SK-MEL-5 (cell line): Measurements from ENCODE around the gene SGO2. TPM values are rescaled to one million over a fixed set of nuclear protein-coding genes. Genes with fewer than 3 reads are reported as not detected.

Experiments used
- DNase-seq: peaks from one replicate; pipeline ENCODE4 v3.0.0-alpha.2; 2016; ENCODE audit warnings: low read depth, low spot score
- in situ Hi-C: cut with HindIII; loops from 2 replicates; pipeline ENCODE4 v1.10.0; 2016; ENCODE audit warnings: low sequenced_read_pairs, high pct_unique_total_duplicates, low pct_unique_long_range_greater_than_20kb
- total RNA-seq: library from RNA; depleted of rRNA; stranded (reverse); fragments of >200 nt; shearing (Covaris generic); gene quantifications from 2 replicates; pipeline ENCODE4 v1.2.3, GENCODE V29; 2014

SGO2 gene
- total RNA-seq, 1 experiment from 2014 or later = 9.1 TPM

- no peak for DNase-seq
- in situ Hi-C loops = no loop called here
These were observed 60.0 kb downstream of the SGO2 start, which contains the start of gene AOX1 for GRCh38 chr2:200585730-200586643. AOX1 (plus strand) TSS chr2:200586014; CDS start chr2:200586109, 95 bp downstream.

GRCh38 chr2:200586644-200586975 lies 60.6 kb downstream of the SGO2 start:
- DNase-seq = no peak
- in situ Hi-C loops = no loop called here

- in situ Hi-C loops = no loop called here
- no peak for DNase-seq
These were observed 61.1 kb downstream of the SGO2 start for GRCh38 chr2:200587007-200587616.

GRCh38 chr2:200588076-200588678 lies 62.2 kb downstream of the SGO2 start:
- in situ Hi-C loops = no loop called here
- DNase-seq = no peak

GRCh38 chr2:200590090-200590489 lies 64.1 kb downstream of the SGO2 start:
- in situ Hi-C loops = no loop called here
- DNase-seq = no peak

GRCh38 chr2:200591308-200591707 lies 65.3 kb downstream of the SGO2 start:
- in situ Hi-C loops = no loop called here
- DNase-seq = no peak

GRCh38 chr2:200592406-200593075 lies 66.5 kb downstream of the SGO2 start:
- in situ Hi-C loops = no loop called here
- peak; percentile 28 for DNase-seq

- in situ Hi-C loops = no loop called here
- no peak for DNase-seq
These were observed 67.9 kb downstream of the SGO2 start for GRCh38 chr2:200593905-200594304.

GRCh38 chr2:200595913-200596312 lies 69.9 kb downstream of the SGO2 start:
- in situ Hi-C loops = no loop called here
- DNase-seq = no peak

- no peak for DNase-seq
- in situ Hi-C loops = no loop called here
These were observed 71.0 kb downstream of the SGO2 start for GRCh38 chr2:200596774-200597570.

GRCh38 chr2:200599206-200599605 lies 73.2 kb downstream of the SGO2 start:
- DNase-seq = no peak
- in situ Hi-C loops = no loop called here

- in situ Hi-C loops = no loop called here
- DNase-seq = no peak
These were observed 74.7 kb downstream of the SGO2 start for GRCh38 chr2:200600549-200601225.

GRCh38 chr2:200602584-200602983 lies 76.6 kb downstream of the SGO2 start:
- in situ Hi-C loops = no loop called here
- DNase-seq = no peak

GRCh38 chr2:200603972-200604371 lies 78.0 kb downstream of the SGO2 start:
- no peak for DNase-seq
- in situ Hi-C loops = no loop called here

GRCh38 chr2:200604571-200605255 lies 78.7 kb downstream of the SGO2 start:
- in situ Hi-C loops = no loop called here
- no peak for DNase-seq

GRCh38 chr2:200608341-200609027 lies 82.5 kb downstream of the SGO2 start:
- in situ Hi-C loops = no loop called here

More at GRCh38 chr2:200608341-200609027, 82.5 kb downstream of the SGO2 start:
- no peak for DNase-seq
